HG03521 (cell line): ENCODE measurements around the gene CCDC33.

Experiments
- ATAC-seq: cut with Tn5 transposase; IDR thresholded peaks from one replicate; pipeline ENCODE4 v1.9.1; 2021; ENCODE audit warnings: mild to moderate bottlenecking, moderate library complexity; ENCODE audit not compliant: unreplicated experiment

CCDC33 gene

GRCh38 chr15:74208901-74209559 lies 27.1 kb upstream of the CCDC33 start:
- ATAC-seq: no peak

- no peak for ATAC-seq
Observed at GRCh38 chr15:74209560-74209958, 26.6 kb upstream of the CCDC33 start.

GRCh38 chr15:74209997-74210671 lies 26.0 kb upstream of the CCDC33 start:
- no peak for ATAC-seq

- no peak for ATAC-seq
Observed at GRCh38 chr15:74210729-74211128, 25.4 kb upstream of the CCDC33 start.

GRCh38 chr15:74211656-74212055 lies 24.5 kb upstream of the CCDC33 start:
- ATAC-seq: no peak

GRCh38 chr15:74212494-74212893 lies 23.6 kb upstream of the CCDC33 start:
- no peak for ATAC-seq

GRCh38 chr15:74213858-74214284 lies 22.3 kb upstream of the CCDC33 start:
- ATAC-seq: no peak

- no peak for ATAC-seq
Observed at GRCh38 chr15:74214324-74215021, 21.7 kb upstream of the CCDC33 start.

GRCh38 chr15:74215958-74216357 lies 20.2 kb upstream of the CCDC33 start:
- no peak for ATAC-seq

GRCh38 chr15:74216949-74217348 lies 19.2 kb upstream of the CCDC33 start:
- ATAC-seq: no peak

GRCh38 chr15:74217907-74218885 lies 17.9 kb upstream of the CCDC33 start:
- ATAC-seq: no peak

GRCh38 chr15:74220475-74221248 lies 15.5 kb upstream of the CCDC33 start:
- ATAC-seq: no peak

GRCh38 chr15:74221399-74222239 lies 14.5 kb upstream of the CCDC33 start:
- no peak for ATAC-seq

GRCh38 chr15:74222240-74223119 lies 13.6 kb upstream of the CCDC33 start:
- no peak for ATAC-seq

- ATAC-seq: no peak
Observed at GRCh38 chr15:74225928-74226327, 10.2 kb upstream of the CCDC33 start.

GRCh38 chr15:74226761-74227540 lies 9.2 kb upstream of the CCDC33 start:
- no peak for ATAC-seq

GRCh38 chr15:74227968-74228722 lies 8.0 kb upstream of the CCDC33 start:
- ATAC-seq: no peak
